Inflammatory macrophage treated with lipopolysaccharide for 1 hour (primary cell): Measurements from ENCODE around the gene ARTN.

Experiments
- DNase-seq, 2 donors: peaks; one replicate each; pipeline ENCODE4 v3.0.0-alpha.2; 2020 to 2022

Gene ARTN

GRCh38 chr1:43925846-43926245, 7.8 kb upstream of the ARTN start:
- DNase-seq = no peak

- DNase-seq = no peak
Observed at GRCh38 chr1:43930168-43930948, 3.2 kb upstream of the ARTN start.

DNA sequence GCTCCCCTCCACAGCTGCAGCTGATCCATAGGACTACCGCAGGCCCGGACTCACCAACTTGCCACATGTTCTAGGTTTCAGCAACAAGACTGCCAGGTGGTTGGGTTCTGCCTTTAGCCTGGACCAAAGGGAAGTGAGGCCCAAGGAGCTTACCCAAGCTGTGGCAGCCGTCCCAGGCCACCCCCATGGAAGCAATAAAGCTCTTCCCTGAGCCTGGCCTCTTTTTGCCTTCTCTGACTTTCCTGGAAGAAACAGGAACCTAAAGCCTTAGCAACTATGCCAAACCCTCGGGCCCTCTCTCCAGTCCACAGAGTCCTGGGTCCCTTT, 2.7 kb upstream of the ARTN start:
- DNase-seq = no peak

- no peak for DNase-seq
Observed at GRCh38 chr1:43931711-43932660, 1.6 kb upstream of the ARTN start.

DNA sequence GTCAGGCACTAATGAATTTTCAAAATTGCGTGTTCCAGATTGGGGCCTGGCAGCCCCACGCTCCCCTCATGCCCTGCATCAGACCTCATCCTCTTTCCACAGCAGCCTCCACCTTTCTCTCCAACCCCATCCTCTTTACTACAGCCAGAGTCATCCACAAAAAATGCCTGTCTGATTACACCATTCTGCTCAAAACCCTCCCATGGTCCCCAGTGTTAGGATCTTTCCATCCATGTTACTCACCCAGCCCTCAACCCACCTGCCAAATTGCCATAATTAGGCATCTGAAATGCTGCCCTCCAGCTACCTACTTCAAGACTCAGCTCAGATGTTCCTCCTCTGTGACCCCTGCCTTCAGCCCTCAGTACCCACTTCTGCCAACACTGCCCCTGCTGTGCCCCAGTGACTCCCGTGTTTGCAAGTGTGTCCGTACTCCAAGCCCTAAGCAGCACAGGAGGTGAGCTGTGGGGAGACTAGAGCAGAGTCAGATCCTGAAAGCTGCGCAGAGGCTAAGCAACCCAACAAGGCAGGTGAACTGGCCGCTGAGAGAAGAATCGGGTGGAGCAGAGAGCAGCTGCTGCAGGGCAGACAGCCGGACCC, 715 bp upstream of the ARTN start:
- DNase-seq = no peak

- peak; percentile 39 to 78 for DNase-seq
Observed at GRCh38 chr1:43934101-43934985, 742 bp downstream of the ARTN start.

- DNase-seq = no peak
Observed at GRCh38 chr1:43934986-43935324, 1.4 kb downstream of the ARTN start.

DNA sequence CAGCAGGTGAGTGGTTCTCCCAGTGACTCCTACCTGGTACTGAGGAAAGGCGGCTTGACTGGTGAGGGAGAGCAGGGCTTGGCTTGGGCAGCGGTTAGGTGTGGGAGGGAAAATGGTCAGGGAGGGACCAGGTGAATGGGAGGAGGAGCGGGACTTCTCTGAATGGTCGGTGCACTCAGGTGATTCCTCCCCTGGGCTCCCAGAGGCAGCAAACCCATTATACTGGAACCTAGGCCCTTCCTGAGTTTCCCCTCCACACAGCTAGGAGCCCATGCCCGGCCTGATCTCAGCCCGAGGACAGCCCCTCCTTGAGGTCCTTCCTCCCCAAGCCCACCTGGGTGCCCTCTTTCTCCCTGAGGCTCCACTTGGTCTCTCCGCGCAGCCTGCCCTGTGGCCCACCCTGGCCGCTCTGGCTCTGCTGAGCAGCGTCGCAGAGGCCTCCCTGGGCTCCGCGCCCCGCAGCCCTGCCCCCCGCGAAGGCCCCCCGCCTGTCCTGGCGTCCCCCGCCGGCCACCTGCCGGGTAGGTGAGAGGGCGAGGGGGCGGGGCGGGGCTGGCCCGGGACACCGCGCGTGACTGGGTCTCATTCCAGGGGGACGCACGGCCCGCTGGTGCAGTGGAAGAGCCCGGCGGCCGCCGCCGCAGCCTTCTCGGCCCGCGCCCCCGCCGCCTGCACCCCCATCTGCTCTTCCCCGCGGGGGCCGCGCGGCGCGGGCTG, 2.3 kb downstream of the ARTN start:
- DNase-seq = no peak

DNA sequence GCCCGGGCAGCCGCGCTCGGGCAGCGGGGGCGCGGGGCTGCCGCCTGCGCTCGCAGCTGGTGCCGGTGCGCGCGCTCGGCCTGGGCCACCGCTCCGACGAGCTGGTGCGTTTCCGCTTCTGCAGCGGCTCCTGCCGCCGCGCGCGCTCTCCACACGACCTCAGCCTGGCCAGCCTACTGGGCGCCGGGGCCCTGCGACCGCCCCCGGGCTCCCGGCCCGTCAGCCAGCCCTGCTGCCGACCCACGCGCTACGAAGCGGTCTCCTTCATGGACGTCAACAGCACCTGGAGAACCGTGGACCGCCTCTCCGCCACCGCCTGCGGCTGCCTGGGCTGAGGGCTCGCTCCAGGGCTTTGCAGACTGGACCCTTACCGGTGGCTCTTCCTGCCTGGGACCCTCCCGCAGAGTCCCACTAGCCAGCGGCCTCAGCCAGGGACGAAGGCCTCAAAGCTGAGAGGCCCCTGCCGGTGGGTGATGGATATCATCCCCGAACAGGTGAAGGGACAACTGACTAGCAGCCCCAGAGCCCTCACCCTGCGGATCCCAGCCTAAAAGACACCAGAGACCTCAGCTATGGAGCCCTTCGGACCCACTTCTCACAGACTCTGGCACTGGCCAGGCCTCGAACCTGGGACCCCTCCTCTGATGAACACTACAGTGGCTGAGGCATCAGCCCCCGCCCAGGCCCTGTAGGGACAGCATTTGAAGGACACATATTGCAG, 3.0 kb downstream of the ARTN start:
- peak; percentile 33 for DNase-seq

- no peak for DNase-seq
Observed at GRCh38 chr1:43937179-43937865, 3.7 kb downstream of the ARTN start.

DNA sequence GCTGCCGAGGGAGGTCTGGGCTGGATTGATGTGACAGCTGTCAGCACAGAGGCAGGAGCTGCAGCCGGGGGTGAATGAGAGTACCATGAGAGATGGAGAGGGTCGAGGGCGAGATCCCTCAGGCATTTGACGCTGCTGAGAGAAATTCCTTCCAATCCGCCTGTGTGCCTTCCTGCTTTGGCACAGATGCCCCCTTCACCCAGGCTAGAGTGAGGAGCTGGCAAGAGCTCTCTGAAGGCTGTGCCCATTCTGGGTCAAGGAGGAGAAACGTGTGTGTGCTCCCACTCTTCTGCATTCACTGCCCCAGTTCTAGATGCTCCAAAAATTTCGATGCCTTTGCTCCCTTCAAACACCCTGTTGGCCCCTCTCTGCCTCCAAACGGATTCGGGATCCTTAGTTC, 4.8 kb downstream of the ARTN start:
- no peak for DNase-seq

DNA sequence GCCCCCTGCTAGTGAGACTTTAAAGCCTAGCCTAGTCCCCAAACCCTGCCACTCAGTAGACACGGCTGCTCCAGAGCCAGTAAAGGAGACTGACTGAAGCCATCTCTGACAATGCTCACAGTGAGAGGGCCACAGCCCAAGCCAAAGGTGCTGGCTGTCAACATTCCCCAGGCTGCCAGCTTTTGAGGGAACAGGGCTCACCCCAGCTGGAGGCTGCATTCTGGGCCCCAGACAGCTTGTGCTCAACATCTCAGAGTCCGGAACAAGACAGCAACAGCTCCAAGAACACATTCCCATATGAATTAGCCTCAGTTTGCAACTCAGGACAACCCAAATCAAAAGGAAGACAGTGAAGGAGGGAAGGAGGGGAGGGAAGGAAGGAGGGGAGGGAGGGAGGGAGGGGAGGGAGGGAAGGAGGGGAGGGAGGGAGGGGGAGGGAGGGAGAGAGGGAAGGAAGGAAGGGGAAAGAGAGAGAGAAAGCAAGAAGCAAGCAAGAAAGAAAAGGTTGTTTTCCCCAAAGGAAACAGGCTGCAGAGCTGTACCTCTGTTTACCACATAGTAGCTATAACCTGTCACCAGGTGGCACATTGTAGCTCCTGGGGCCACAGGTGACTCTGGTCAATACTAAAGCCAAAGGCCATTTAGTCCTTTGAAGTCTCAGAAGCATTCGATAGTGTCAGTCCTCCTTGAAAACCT, 5.4 kb downstream of the ARTN start:
- DNase-seq = no peak

- DNase-seq = peak in 1 of 2 donors; percentile 21
Observed at GRCh38 chr1:43942411-43942810, 8.8 kb downstream of the ARTN start.

DNA sequence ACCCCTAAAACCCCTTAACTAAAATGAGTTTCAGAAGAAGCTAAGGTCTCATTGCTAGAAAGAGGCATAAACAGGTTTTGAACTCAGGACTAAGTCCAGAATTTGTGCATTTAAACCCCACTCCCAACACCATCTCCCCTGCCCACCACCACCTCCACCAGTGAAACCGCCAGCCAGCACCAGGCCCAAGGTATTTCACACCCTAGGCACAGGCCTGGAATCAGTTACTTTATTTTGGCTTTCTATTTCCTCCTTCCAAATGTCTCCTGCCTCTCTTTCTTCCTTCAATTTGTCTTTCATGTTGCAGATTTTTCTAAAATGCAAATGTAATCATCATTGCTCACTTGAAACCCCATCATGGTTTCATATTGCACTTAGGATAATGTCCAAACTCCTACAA, 11.3 kb downstream of the ARTN start:
- DNase-seq = no peak

DNA sequence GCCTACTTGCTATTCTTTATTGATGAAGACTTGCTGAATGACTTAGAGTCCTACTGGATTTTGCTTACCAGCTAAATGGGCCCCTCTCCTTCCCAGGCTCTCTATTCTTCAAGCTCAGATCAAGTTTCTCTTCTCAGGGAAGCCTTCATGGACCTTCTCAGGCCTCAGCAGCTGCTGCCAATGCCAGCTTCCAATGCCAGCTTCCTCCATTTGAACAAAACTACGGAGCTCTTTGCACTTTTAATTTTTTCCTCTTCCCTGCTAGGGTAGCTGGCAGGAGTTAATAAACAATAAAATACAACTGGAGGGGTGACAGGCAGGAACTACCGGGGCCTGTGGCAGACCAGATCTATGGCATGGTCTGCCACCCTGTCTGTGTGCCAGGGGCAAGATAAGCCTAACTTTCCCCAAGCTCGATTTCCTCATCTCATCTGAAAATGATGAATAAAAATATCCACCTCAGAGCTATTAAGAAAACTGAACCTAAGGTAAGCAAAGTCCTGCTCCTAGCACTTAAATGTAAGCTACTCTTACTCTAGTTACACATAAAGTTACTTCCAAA, 12.2 kb downstream of the ARTN start:
- no peak for DNase-seq

DNA sequence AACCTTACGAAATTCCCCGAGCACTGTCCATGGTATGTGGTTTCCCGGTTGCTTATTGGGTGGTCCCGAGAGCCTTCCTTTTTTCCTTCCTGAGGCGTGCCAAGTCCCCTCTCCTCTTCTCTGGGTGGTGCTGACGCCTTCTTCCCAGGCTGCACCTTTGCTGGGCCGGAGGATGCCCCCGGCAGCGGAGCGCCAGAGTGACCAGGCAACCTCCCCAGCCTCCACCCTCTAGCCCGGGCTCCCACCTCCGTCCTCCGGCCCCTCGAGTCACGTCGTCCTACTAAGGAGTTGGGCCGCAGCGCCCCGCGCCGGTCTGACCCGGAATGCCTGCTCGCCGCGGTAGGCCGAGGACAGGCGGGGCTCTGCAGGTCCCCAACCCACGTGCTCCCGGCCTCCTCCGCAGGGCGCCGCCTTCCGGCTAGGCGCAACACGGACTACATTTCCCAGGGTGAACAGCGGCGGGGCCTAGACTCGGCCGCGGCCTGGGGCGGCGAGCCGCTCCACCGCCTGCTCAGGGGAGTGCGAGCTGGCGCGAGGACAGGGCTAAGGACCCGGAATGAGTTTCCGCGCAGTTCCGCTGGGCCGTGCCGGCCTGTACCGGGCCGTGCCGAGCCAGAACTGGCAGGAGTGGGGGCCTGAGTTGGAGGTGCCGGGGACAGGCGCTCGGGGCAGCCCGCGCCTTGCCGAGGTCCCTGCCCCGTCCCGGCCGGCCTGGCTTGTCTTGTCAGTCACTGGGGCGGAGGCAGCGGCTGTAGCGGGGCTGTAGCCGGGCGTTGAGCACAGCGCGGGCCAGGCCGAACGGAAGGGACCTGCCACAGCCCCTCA, 12.8 kb downstream of the ARTN start, which contains the start of gene IPO13:
IPO13 (plus strand) TSS at position 715 of the 825 bp plus-strand sequence. CDS start 651 bp downstream, outside the sequence.
- peak; percentile 95 to 97 for DNase-seq

- DNase-seq = no peak
Observed at GRCh38 chr1:43947061-43947873, 13.7 kb downstream of the ARTN start.
